ENCODE measurements around the gene NAA38.

NAA38 gene

GRCh38 chr17:7851438-7852261 is 5.7 kb downstream of the NAA38 start:
- FAIRE-seq, result peak; percentile 36

GRCh38 chr17:7850701-7851437 is 6.5 kb downstream of the NAA38 start:
- FAIRE-seq, result no peak

- FAIRE-seq, result no peak
Observed at GRCh38 chr17:7849751-7850504, 7.4 kb downstream of the NAA38 start.

- no peak for FAIRE-seq
Observed at GRCh38 chr17:7849130-7849750, 8.1 kb downstream of the NAA38 start.

- FAIRE-seq, result no peak
Observed at GRCh38 chr17:7848739-7849129, 8.6 kb downstream of the NAA38 start.

- no peak for FAIRE-seq
Observed at GRCh38 chr17:7848131-7848579, 9.2 kb downstream of the NAA38 start.

GRCh38 chr17:7846765-7847661 is 10.3 kb downstream of the NAA38 start:
- no peak for FAIRE-seq

- no peak for FAIRE-seq
Observed at GRCh38 chr17:7846063-7846735, 11.2 kb downstream of the NAA38 start.

- no peak for FAIRE-seq
Observed at GRCh38 chr17:7845359-7846062, 11.8 kb downstream of the NAA38 start.

- no peak for FAIRE-seq
Observed at GRCh38 chr17:7844292-7845154, 12.8 kb downstream of the NAA38 start.

- no peak for FAIRE-seq
Observed at GRCh38 chr17:7843536-7844291, 13.6 kb downstream of the NAA38 start.

- FAIRE-seq, result no peak
Observed at GRCh38 chr17:7843257-7843535, 14.2 kb downstream of the NAA38 start.

GRCh38 chr17:7842380-7843256 is 14.7 kb downstream of the NAA38 start:
- FAIRE-seq, result no peak

GRCh38 chr17:7841915-7842379 is 15.4 kb downstream of the NAA38 start:
- no peak for FAIRE-seq

- FAIRE-seq, result no peak
Observed at GRCh38 chr17:7841396-7841914, 15.9 kb downstream of the NAA38 start.

GRCh38 chr17:7840875-7841274 is 16.5 kb downstream of the NAA38 start:
- no peak for FAIRE-seq

- FAIRE-seq, result no peak
Observed at GRCh38 chr17:7840441-7840840, 16.9 kb downstream of the NAA38 start.

GRCh38 chr17:7839876-7840261 is 17.5 kb downstream of the NAA38 start:
- FAIRE-seq, result no peak
